SK-N-SH treated with all-trans-retinoic acid at 6 μM for 48 hours (cell line): ENCODE results near the gene PACSIN2.

Experiments used
- BACH2 ChIP-seq: fragments of 250-450 bp; sonication (Bioruptor Pico); IDR thresholded peaks from 2 replicates; pipeline ENCODE4 v1.9.0; 2021; ENCODE audit warnings: mild to moderate bottlenecking, borderline replicate concordance
- ISL1 ChIP-seq: fragments of 250-450 bp; sonication (Bioruptor Pico); IDR thresholded peaks from 2 replicates; pipeline ENCODE4 v2.1.2; 2022; ENCODE audit warnings: mild to moderate bottlenecking, moderate library complexity
- TF ChIP-seq, protein P1 (sequence below): fragments of 250-450 bp; sonication (Bioruptor Pico); IDR thresholded peaks from 2 replicates; pipeline ENCODE4 v1.8.0; 2020; ENCODE audit warnings: mild to moderate bottlenecking, moderate library complexity, borderline replicate concordance
- TF ChIP-seq, protein P2 (sequence below): fragments of 250-450 bp; sonication (Bioruptor Pico); IDR thresholded peaks from 2 replicates; pipeline ENCODE4 v1.5.1; 2020; ENCODE audit warnings: low read depth, mild to moderate bottlenecking, moderate library complexity

DNA sequence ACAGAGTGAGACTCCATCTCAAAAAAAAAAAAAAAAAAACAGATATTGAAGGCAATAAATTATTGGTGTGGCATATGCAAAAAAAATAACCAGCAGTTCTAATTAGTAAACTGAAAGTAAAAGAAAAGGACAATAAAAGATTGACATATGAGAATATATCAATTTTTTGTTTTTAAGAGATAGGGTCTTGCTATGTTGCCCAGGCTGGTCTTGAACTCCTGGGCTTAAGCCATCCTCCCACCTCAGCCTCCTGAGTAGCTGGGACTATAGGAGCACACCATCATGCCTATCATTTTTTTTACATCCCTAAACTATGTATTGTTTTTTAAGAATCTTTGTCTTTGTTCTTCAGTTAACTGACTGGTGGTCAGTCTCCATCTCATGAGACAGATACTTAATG is 31.5 kb downstream of the PACSIN2 start:
- TF ChIP-seq BACH2, result no peak
- TF ChIP-seq, protein P1, sequence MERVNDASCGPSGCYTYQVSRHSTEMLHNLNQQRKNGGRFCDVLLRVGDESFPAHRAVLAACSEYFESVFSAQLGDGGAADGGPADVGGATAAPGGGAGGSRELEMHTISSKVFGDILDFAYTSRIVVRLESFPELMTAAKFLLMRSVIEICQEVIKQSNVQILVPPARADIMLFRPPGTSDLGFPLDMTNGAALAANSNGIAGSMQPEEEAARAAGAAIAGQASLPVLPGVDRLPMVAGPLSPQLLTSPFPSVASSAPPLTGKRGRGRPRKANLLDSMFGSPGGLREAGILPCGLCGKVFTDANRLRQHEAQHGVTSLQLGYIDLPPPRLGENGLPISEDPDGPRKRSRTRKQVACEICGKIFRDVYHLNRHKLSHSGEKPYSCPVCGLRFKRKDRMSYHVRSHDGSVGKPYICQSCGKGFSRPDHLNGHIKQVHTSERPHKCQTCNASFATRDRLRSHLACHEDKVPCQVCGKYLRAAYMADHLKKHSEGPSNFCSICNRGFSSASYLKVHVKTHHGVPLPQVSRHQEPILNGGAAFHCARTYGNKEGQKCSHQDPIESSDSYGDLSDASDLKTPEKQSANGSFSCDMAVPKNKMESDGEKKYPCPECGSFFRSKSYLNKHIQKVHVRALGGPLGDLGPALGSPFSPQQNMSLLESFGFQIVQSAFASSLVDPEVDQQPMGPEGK, result no peak
- no peak for TF ChIP-seq ISL1
- TF ChIP-seq, protein P2, sequence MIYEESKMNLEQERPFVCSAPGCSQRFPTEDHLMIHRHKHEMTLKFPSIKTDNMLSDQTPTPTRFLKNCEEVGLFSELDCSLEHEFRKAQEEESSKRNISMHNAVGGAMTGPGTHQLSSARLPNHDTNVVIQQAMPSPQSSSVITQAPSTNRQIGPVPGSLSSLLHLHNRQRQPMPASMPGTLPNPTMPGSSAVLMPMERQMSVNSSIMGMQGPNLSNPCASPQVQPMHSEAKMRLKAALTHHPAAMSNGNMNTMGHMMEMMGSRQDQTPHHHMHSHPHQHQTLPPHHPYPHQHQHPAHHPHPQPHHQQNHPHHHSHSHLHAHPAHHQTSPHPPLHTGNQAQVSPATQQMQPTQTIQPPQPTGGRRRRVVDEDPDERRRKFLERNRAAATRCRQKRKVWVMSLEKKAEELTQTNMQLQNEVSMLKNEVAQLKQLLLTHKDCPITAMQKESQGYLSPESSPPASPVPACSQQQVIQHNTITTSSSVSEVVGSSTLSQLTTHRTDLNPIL, result no peak
